Uterus (tissue), 4 donors: ENCODE data around the gene KLHL3. TPM values are rescaled to one million over a fixed set of nuclear protein-coding genes. Genes with fewer than 3 reads are reported as not detected.
A peak's percentile ranks its signal among the peaks of the same experiment; 100 is the strongest.

Source experiments
- DNase-seq, 2 donors: peaks; one replicate each; pipeline ENCODE4 v3.0.0-alpha.2; 2019 to 2020
- H3K27ac ChIP-seq, 2 donors: fragments of 200-600 bp; sonication (generic); 1 replicate in 1 of 2; 2 replicates in 1 of 2; pipeline ENCODE4 v1.5.1; 2016 to 2018
- H3K27me3 ChIP-seq, 2 donors: fragments of 200-600 bp; sonication (generic); one replicate each; pipeline ENCODE4 v1.5.1; 2018 to 2019; ENCODE audit warnings: control low read depth in 1 of 2
- H3K36me3 ChIP-seq, 2 donors: fragments of 200-600 bp; sonication (generic); one replicate each; pipeline ENCODE4 v1.5.1; 2019; ENCODE audit warnings: control low read depth in 1 of 2
- H3K4me1 ChIP-seq, 2 donors: fragments of 200-600 bp; sonication (generic); one replicate each; pipeline ENCODE4 v1.5.1; 2018 to 2019; ENCODE audit warnings: control low read depth in 1 of 2
- H3K4me3 ChIP-seq, 2 donors: fragments of 200-600 bp; sonication (generic); 1 replicate in 1 of 2; 2 replicates in 1 of 2; pipeline ENCODE4 v1.5.1; 2018 to 2019; ENCODE audit warnings: mild to moderate bottlenecking in 1 of 2
- H3K9me3 ChIP-seq, 2 donors: fragments of 200-600 bp; sonication (generic); one replicate each; pipeline ENCODE4 v1.5.1; 2019; ENCODE audit warnings: control low read depth in 1 of 2
- POLR2A ChIP-seq, 2 donors: fragments of 450-650 bp; IDR thresholded peaks; one replicate each; pipeline ENCODE4 v1.6.1; 2016; ENCODE audit warnings: antibody characterized with exemption in 2 of 2, mild to moderate bottlenecking in 1 of 2, moderate library complexity in 1 of 2
- intact Hi-C: fragments of 100-400 bp; cut with DNase I; formaldehyde crosslinking; loops from one replicate; pipeline ENCODE4 v1.15.1; 2023; ENCODE audit warnings: low total_unique reads
- total RNA-seq, 4 donors: library from RNA; depleted of rRNA in 3 of 4; stranded (reverse); fragments of >200 nt in 3 of 4; gene quantifications; one replicate each; pipeline versions ENCODE4 v1.1.0 to v1.2.4, GENCODE V29; 2014 to 2023
- TF ChIP-seq, protein P1 (sequence below), 4 experiments: fragments of 200-600 bp in 2 of 4; fragments of 450-650 bp in 2 of 4; sonication (generic) in 2 of 4; IDR thresholded peaks; one replicate each; pipeline ENCODE4 v1.5.1; 2016 to 2019; ENCODE audit warnings: antibody characterized with exemption in 4 of 4, mild to moderate bottlenecking in 2 of 4, moderate library complexity in 1 of 4
- donor health status: DM: yes; HTN: yes; CAD: no.

The KLHL3 gene
- total RNA-seq, 4 donors from 2014 or later: 3.1 to 21.8 (median 8.9) TPM

DNA sequence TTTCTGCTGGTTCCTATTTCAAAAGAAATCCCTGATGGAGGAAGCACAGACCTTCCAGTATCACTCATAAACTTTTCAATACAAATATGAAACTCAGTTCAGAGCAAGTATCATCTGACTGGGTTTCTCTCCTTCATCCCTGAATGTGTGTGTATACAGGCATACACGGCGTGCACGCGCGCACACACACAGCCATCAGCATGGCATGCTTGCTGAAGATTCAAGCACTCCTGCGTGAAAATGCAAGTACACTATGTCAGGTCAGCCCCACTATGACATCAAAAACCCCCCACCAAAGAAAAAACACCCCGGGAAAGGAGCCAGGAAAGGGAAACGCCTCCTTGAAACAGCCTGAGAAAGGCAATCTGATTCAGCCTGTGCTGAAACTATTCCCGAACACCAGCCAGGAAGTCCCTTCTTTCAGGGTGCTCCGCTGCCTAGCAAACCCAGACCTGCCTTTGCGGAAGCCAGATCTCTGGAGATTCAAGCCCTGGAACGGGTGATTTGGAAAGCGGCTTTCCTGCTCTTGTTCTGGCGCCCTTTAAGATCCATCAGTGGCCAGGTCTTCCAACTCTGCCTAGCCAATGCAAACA, 831 bp downstream of the KLHL3 start:
- intact Hi-C loops: no loop called here
- Histone ChIP-seq H3K4me3 (peak overlapping the region; percentile 33 to 40), H3K36me3 (no peaks in the 10 kb centered on the region), H3K27me3 (no peaks in the 10 kb centered on the region), H3K4me1 (peaks cover 0 to 6% of the 10 kb centered on the region in 2 donors), H3K9me3 (no peaks in the 10 kb centered on the region), H3K27ac (peak overlapping the region; percentile 59 to 70)
- TF ChIP-seq, protein P1, sequence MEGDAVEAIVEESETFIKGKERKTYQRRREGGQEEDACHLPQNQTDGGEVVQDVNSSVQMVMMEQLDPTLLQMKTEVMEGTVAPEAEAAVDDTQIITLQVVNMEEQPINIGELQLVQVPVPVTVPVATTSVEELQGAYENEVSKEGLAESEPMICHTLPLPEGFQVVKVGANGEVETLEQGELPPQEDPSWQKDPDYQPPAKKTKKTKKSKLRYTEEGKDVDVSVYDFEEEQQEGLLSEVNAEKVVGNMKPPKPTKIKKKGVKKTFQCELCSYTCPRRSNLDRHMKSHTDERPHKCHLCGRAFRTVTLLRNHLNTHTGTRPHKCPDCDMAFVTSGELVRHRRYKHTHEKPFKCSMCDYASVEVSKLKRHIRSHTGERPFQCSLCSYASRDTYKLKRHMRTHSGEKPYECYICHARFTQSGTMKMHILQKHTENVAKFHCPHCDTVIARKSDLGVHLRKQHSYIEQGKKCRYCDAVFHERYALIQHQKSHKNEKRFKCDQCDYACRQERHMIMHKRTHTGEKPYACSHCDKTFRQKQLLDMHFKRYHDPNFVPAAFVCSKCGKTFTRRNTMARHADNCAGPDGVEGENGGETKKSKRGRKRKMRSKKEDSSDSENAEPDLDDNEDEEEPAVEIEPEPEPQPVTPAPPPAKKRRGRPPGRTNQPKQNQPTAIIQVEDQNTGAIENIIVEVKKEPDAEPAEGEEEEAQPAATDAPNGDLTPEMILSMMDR (IDR thresholded peaks at IDR 0.05): no peak
- TF ChIP-seq POLR2A (IDR thresholded peaks at IDR 0.05): no peak
- DNase-seq: peak; percentile 19 to 27

DNA sequence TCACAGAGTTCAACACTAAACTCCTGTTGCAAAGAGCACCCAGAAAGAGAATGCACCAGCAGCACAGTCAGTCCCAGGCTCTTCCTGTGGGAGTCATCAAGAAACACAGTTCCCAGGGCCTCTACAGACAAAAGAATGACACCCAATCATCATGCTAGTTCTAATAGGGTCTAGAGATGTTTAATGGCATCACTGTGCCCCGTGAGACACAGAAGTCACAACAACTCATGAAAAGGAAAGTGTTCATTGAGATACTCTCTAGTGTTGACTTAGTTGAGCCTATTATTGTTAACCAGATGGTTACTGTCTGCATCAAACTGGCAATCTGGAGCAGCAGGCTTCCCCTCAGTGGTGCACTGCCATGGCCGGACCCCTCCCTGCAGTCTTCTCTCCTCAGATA, 1.6 kb downstream of the KLHL3 start:
- TF ChIP-seq, protein P1 (IDR thresholded peaks at IDR 0.05): no peak
- TF ChIP-seq POLR2A (IDR thresholded peaks at IDR 0.05): no peak
- no peaks in the 10 kb centered on the region for H3K9me3 ChIP-seq
- no peaks in the 10 kb centered on the region for H3K27me3 ChIP-seq
- H3K4me1 ChIP-seq: peaks cover 0 to 6% of the 10 kb centered on the region in 2 donors
- no peak for DNase-seq
- H3K36me3 ChIP-seq: no peaks in the 10 kb centered on the region
- H3K27ac ChIP-seq: peak overlapping the region; percentile 59 to 70
- H3K4me3 ChIP-seq: no peak overlapping the region
- intact Hi-C loops: no loop called here

DNA sequence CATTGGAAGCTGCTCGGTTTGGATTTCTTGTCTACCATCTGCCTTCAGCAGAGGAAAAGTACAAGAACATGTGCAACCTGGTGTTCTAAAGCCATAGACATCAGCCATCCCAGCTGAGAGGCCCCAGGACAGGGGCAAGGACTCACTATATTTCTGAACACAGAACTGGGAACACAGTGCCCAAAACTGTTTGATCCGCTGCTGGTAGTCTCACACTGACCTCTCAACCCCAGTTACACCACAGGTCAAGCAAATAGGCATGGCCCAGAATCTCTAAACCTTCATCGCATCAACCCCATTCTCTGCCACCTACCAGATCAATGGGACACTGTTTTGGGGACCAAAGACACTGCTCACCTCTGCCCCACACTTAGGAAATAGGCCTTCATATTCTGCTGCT, 2.0 kb downstream of the KLHL3 start:
- TF ChIP-seq, protein P1 (IDR thresholded peaks at IDR 0.05): no peak
- no peak for TF ChIP-seq POLR2A (IDR thresholded peaks at IDR 0.05)
- no peak overlapping the region for H3K27ac ChIP-seq
- H3K9me3 ChIP-seq: no peaks in the 10 kb centered on the region
- H3K4me3 ChIP-seq: no peak overlapping the region
- H3K36me3 ChIP-seq: no peaks in the 10 kb centered on the region
- H3K27me3 ChIP-seq: no peaks in the 10 kb centered on the region
- peaks cover 0 to 6% of the 10 kb centered on the region in 2 donors for H3K4me1 ChIP-seq
- DNase-seq: no peak
- intact Hi-C loops: no loop called here

DNA sequence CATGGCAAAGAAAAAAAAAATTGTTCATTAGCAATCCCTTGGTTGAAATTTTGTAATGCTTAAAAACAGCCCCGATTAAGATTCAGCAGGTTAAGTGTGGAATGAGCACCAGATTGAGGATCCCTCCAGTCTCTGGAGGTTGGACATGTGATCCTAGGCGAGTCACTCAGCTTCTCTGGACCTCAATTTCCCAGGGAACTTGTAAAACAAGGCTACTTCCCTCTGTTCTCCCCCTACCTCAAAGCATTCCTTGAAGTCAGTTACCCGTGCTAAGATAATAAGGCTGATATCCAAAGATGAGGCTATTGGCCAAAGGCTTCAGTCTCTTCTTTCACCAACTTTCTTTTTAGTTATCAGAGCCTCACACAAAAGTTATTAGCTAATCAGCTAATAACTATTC, 2.9 kb downstream of the KLHL3 start:
- no peak for TF ChIP-seq POLR2A (IDR thresholded peaks at IDR 0.05)
- TF ChIP-seq, protein P1 (IDR thresholded peaks at IDR 0.05): no peak
- no peaks in the 10 kb centered on the region for H3K36me3 ChIP-seq
- intact Hi-C loops: no loop called here
- H3K27ac ChIP-seq: no peak overlapping the region
- H3K9me3 ChIP-seq: no peaks in the 10 kb centered on the region
- no peak for DNase-seq
- H3K27me3 ChIP-seq: no peaks in the 10 kb centered on the region
- peaks cover 0 to 6% of the 10 kb centered on the region in 2 donors for H3K4me1 ChIP-seq
- H3K4me3 ChIP-seq: no peak overlapping the region

DNA sequence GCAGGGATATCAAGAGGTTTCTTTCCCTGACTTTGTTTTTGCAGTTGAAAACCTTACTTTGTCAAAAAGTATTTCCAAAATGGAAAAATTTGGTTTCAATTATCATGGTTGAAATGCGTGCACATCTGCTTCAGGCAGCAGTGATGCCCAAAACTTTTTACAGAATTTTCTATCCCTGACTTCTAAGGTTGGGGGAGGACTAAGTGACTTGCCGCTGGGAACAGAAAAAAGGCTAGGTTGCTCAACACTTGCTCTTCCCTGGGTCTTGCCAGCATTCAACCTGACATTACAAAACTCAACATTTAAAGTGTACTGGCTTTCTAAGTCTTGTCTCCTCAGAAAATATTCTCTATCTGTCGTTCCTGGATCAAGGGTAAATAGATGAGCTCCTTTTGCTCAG, 4.7 kb downstream of the KLHL3 start:
- Histone ChIP-seq H3K27ac (no peak overlapping the region), H3K4me1 (peaks cover 0 to 6% of the 10 kb centered on the region in 2 donors), H3K27me3 (no peaks in the 10 kb centered on the region), H3K4me3 (no peak overlapping the region), H3K36me3 (no peaks in the 10 kb centered on the region), H3K9me3 (no peaks in the 10 kb centered on the region)
- TF ChIP-seq, protein P1 (IDR thresholded peaks at IDR 0.05): no peak
- no peak for TF ChIP-seq POLR2A (IDR thresholded peaks at IDR 0.05)
- intact Hi-C loops: no loop called here
- DNase-seq: peak in 1 of 2 donors; percentile 34
